Neural crest cell (in vitro differentiated cells): ENCODE results near the gene DUSP3. TPM values are rescaled to one million over a fixed set of nuclear protein-coding genes. Genes with fewer than 3 reads are reported as not detected.

ENCODE experiments used
- DNase-seq: peaks from one replicate; pipeline ENCODE4 v3.0.0; 2021; ENCODE audit warnings: low read depth, mixed read lengths, low spot score
- H3K27ac Mint-ChIP-seq: one replicate; pipeline ENCODE4 v1.8.0; 2021; ENCODE audit warnings: mild to moderate bottlenecking, mixed read lengths; ENCODE audit not compliant: unreplicated experiment
- H3K27me3 Mint-ChIP-seq: 2 replicates; pipeline ENCODE4 v1.8.0; 2021; ENCODE audit warnings: low read depth, mild to moderate bottlenecking, mixed read lengths
- H3K36me3 Mint-ChIP-seq: 2 replicates; pipeline ENCODE4 v1.8.0; 2021; ENCODE audit warnings: low read depth, mild to moderate bottlenecking, mixed read lengths
- H3K4me1 Mint-ChIP-seq: 2 replicates; pipeline ENCODE4 v1.8.0; 2021; ENCODE audit warnings: mixed read lengths
- H3K4me3 Mint-ChIP-seq: one replicate; pipeline ENCODE4 v1.8.0; 2021; ENCODE audit warnings: mild to moderate bottlenecking, mixed read lengths
- H3K9me3 Mint-ChIP-seq: 2 replicates; pipeline ENCODE4 v1.8.0; 2021; ENCODE audit warnings: mixed read lengths
- total RNA-seq: library from RNA; stranded (reverse); gene quantifications from 2 replicates; pipeline ENCODE4 v1.2.1, GENCODE V29; 2021
- TF ChIP-seq, protein P1 (sequence below): fragments of 200-600 bp; sonication (generic); conservative IDR thresholded peaks from 2 replicates; pipeline ENCODE4 v1.5.0; 2021; ENCODE audit warnings: antibody characterized with exemption, mild to moderate bottlenecking

The DUSP3 gene
- total RNA-seq, 1 donor from 2014 or later = 33.3 TPM

DNA sequence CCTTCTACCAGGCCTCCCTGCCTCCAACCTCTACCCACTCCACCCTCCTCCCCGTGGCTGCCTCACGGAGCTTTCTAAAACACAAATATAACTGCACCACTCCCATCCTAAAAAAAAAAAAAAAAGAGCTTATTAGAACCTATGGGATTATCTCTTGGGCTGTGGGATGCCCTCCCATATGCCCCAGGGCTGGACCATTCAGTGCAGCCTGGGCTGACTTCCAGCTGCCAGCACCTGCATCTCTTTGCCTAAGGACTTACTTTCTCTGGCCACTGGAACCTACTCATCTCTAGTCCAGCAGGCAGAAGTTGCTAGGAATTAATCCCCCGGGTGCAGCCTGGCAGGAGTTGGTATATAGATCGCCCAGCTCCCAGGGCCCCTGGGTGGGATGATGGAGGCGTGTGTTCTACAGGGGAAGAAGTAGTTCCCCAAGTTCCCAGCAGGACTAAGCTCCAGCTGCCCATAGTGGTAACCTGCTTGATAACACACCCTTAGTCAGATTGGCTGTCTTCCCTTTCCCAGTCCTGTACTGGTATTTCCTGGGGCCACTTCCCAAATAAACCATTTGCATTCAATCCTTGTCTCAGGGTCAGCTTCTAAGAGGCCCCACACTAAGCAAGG, 43.9 kb upstream of the DUSP3 start:
- DNase-seq = no peak
- no peaks in the 10 kb centered on the region for H3K36me3 Mint-ChIP-seq
- H3K4me3 Mint-ChIP-seq = no peak overlapping the region
- H3K4me1 Mint-ChIP-seq = no peaks in the 10 kb centered on the region
- H3K27ac Mint-ChIP-seq = no peak overlapping the region
- no peaks in the 10 kb centered on the region for H3K9me3 Mint-ChIP-seq
- no peaks in the 10 kb centered on the region for H3K27me3 Mint-ChIP-seq
- TF ChIP-seq, protein P1, sequence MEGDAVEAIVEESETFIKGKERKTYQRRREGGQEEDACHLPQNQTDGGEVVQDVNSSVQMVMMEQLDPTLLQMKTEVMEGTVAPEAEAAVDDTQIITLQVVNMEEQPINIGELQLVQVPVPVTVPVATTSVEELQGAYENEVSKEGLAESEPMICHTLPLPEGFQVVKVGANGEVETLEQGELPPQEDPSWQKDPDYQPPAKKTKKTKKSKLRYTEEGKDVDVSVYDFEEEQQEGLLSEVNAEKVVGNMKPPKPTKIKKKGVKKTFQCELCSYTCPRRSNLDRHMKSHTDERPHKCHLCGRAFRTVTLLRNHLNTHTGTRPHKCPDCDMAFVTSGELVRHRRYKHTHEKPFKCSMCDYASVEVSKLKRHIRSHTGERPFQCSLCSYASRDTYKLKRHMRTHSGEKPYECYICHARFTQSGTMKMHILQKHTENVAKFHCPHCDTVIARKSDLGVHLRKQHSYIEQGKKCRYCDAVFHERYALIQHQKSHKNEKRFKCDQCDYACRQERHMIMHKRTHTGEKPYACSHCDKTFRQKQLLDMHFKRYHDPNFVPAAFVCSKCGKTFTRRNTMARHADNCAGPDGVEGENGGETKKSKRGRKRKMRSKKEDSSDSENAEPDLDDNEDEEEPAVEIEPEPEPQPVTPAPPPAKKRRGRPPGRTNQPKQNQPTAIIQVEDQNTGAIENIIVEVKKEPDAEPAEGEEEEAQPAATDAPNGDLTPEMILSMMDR = no peak

DNA sequence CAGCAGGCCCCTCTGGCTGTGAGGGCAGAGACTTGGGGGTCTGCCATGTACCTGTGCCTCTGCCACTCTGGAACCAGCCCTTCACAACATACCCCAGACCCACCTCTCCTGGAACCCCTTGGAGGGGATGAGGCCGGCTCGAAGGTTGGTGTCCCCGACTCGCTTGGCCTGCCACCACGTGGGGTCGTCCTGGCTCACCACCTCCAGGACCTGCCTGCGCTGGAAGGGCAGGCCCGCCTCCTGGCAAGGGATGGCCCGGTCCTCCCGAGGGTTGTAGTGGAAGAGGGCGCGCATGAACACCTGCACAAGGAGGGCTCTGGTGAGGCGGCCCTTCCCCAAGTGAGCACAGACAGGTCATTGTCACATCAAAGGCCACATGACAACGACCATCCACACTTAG, 42.0 kb upstream of the DUSP3 start:
- DNase-seq = no peak
- H3K9me3 Mint-ChIP-seq = no peaks in the 10 kb centered on the region
- no peaks in the 10 kb centered on the region for H3K36me3 Mint-ChIP-seq
- no peak overlapping the region for H3K4me3 Mint-ChIP-seq
- H3K27me3 Mint-ChIP-seq = no peaks in the 10 kb centered on the region
- H3K27ac Mint-ChIP-seq = no peak overlapping the region
- TF ChIP-seq, protein P1 = no peak
- peaks cover 11% of the 10 kb centered on the region for H3K4me1 Mint-ChIP-seq

DNA sequence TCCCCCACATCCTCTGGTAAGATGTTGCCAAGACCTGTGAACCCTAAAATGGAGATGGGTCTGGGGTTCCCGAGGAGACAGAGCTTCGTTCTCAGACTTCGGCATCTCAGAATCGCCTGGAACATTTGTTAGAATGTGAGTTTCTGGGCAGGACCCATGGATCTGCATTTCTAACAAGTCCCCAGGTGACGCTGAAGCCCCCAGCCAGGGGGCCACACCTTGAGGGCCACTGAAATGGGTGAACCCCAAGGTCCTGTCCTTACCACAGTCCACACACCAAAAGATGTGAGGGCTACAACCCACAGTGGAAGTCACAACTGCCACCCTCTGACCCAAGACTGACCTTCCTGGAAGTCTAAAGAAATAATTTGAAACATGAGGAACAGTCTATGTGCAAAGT, 40.2 kb upstream of the DUSP3 start:
- no peaks in the 10 kb centered on the region for H3K27me3 Mint-ChIP-seq
- no peak overlapping the region for H3K27ac Mint-ChIP-seq
- DNase-seq = no peak
- TF ChIP-seq, protein P1 = no peak
- H3K4me1 Mint-ChIP-seq = peaks cover 11% of the 10 kb centered on the region
- no peaks in the 10 kb centered on the region for H3K36me3 Mint-ChIP-seq
- H3K9me3 Mint-ChIP-seq = no peaks in the 10 kb centered on the region
- H3K4me3 Mint-ChIP-seq = no peak overlapping the region

DNA sequence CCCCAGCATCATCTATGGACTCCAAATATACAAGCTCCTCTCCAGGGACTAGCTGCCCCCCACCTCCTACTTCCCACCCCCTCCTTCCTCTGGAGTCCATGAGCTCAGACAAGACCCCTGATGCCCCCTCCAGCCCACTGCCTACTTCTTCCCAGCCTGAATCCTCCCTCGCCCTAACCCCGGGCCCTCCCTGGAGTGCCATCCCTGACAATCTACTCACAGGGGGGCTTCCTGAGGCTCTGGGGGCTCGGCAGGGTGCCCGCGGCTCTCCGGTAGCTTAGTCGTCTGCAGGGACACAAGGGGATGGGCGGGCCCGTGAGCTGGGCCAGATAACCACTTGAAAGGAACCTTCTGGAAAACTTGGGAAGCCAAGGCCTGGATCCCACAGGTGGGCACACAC, 39.0 kb upstream of the DUSP3 start:
- no peak overlapping the region for H3K4me3 Mint-ChIP-seq
- peaks cover 11% of the 10 kb centered on the region for H3K4me1 Mint-ChIP-seq
- TF ChIP-seq, protein P1 = no peak
- no peaks in the 10 kb centered on the region for H3K9me3 Mint-ChIP-seq
- no peak overlapping the region for H3K27ac Mint-ChIP-seq
- H3K27me3 Mint-ChIP-seq = no peaks in the 10 kb centered on the region
- DNase-seq = no peak
- no peaks in the 10 kb centered on the region for H3K36me3 Mint-ChIP-seq

DNA sequence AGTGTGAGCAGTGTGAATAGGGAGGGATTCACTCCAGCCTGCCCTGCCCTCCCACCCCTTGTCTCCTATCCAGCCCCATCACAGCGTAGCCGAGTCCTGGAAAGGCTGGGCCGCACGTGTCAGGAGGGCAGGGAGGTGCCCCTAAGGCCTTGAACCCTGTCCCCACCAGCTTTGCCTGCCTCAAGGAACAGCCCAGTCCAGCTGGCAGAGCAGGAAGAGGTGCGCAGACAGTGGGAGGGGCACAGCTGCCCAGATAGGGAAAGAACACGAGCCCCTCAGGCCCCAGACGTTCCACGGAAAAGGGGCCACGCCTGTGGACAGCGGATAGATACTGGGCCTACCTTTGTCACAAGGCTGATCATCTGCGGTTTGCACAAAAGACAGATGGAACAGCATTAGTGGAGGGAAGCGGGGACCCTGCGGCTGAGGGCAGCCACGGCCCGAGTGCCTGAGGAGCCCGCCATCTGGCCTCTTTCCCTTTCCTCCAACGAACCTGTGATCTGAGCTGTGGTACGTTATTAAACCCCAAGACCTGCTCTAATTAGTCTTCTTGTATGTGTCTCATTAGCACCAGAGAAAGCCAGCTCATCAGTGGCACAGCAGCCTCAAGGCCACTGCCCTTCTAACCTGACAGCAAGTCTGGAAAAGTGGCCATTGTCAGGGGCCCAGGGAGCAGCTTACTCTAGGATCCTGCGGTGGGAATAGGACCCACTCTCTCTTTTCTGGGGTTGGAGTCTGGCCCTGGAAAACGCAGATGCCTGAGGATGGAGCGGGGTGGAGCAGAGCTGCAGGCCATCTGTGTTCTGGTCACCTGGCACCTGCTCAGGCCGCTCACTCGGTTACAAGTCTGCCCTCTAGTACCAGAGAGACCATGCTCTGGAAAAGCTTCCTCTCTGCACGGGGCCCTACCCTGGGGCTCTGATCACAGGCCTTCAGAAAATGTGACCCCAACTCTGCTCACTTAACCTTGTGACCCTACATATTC, 37.9 kb upstream of the DUSP3 start:
- TF ChIP-seq, protein P1 = no peak
- no peak overlapping the region for H3K4me3 Mint-ChIP-seq

More for the DNA sequence above, 37.9 kb upstream of the DUSP3 start:
- no peaks in the 10 kb centered on the region for H3K36me3 Mint-ChIP-seq
- H3K4me1 Mint-ChIP-seq = peaks cover 11% of the 10 kb centered on the region
- H3K9me3 Mint-ChIP-seq = no peaks in the 10 kb centered on the region
- no peaks in the 10 kb centered on the region for H3K27me3 Mint-ChIP-seq
- DNase-seq = no peak
- no peak overlapping the region for H3K27ac Mint-ChIP-seq
